Nephron (organoid): ENCODE measurements around the gene SLC15A2.

Source experiments
- H3K27ac Mint-ChIP-seq, 3 experiments: 2 replicates each; pipeline ENCODE4 v1.8.0; 2020; ENCODE audit warnings: mixed read lengths in 3 of 3, mild to moderate bottlenecking in 2 of 3, moderate library complexity in 1 of 3
- H3K27me3 Mint-ChIP-seq: 2 replicates; pipeline ENCODE4 v1.8.0; 2021; ENCODE audit warnings: low read depth, mild to moderate bottlenecking, moderate library complexity, mixed read lengths
- H3K36me3 Mint-ChIP-seq: 2 replicates; pipeline ENCODE4 v1.8.0; 2020; ENCODE audit warnings: low read depth, mixed read lengths
- H3K4me1 Mint-ChIP-seq: 2 replicates; pipeline ENCODE4 v1.8.0; 2020; ENCODE audit warnings: mixed read lengths
- H3K4me3 Mint-ChIP-seq, 3 experiments: 2 replicates each; pipeline ENCODE4 v1.8.0; 2020; ENCODE audit warnings: mild to moderate bottlenecking in 3 of 3, mixed read lengths in 3 of 3, moderate library complexity in 2 of 3
- H3K9me3 Mint-ChIP-seq: 2 replicates; pipeline ENCODE4 v1.8.0; 2020; ENCODE audit warnings: mixed read lengths
- TF ChIP-seq, protein P1 (sequence below), 3 experiments: fragments of 200-600 bp; sonication (generic); IDR thresholded peaks; one replicate each; pipeline ENCODE4 v1.5.0; 2021; ENCODE audit warnings: antibody characterized with exemption in 3 of 3; ENCODE audit not compliant: unreplicated experiment in 3 of 3

The SLC15A2 gene

DNA sequence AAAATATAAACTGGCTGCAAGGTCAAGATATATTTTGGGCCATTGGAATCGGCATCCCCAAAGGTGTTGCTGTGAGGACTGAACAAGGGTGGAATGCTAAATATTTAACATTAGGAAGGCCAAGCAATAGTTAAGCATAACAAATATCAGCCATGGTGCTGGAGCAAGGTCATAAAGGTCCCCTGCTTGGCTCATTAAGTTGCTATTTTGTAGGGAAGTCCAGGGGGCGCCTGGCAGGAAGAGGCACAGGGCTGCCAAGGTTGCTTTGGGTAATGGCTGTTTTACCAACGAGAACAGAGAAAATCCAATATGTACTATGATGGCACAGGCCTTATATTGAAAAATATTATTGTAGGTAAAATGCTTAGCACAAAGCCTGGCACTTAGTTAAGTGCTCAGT, 62.2 kb downstream of the SLC15A2 start:
- H3K9me3 Mint-ChIP-seq: peaks cover 8% of the 10 kb centered on the region
- peaks cover 3% of the 10 kb centered on the region for H3K27me3 Mint-ChIP-seq
- H3K4me1 Mint-ChIP-seq: no peaks in the 10 kb centered on the region
- no peak overlapping the region for H3K4me3 Mint-ChIP-seq
- H3K36me3 Mint-ChIP-seq: peaks cover 6% of the 10 kb centered on the region
- H3K27ac Mint-ChIP-seq: peak overlapping the region in 1 of 3 experiments; percentile 35
- TF ChIP-seq, protein P1, sequence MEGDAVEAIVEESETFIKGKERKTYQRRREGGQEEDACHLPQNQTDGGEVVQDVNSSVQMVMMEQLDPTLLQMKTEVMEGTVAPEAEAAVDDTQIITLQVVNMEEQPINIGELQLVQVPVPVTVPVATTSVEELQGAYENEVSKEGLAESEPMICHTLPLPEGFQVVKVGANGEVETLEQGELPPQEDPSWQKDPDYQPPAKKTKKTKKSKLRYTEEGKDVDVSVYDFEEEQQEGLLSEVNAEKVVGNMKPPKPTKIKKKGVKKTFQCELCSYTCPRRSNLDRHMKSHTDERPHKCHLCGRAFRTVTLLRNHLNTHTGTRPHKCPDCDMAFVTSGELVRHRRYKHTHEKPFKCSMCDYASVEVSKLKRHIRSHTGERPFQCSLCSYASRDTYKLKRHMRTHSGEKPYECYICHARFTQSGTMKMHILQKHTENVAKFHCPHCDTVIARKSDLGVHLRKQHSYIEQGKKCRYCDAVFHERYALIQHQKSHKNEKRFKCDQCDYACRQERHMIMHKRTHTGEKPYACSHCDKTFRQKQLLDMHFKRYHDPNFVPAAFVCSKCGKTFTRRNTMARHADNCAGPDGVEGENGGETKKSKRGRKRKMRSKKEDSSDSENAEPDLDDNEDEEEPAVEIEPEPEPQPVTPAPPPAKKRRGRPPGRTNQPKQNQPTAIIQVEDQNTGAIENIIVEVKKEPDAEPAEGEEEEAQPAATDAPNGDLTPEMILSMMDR (IDR thresholded peaks at IDR 0.05; ENCODE audit: unreplicated experiment in 3 of 3): no peak

GRCh38 chr3:121957674-121958415, 63.6 kb downstream of the SLC15A2 start:
- TF ChIP-seq, protein P1 (IDR thresholded peaks at IDR 0.05; ENCODE audit: unreplicated experiment in 3 of 3): no peak
- H3K27ac Mint-ChIP-seq: no peak overlapping the region
- H3K4me3 Mint-ChIP-seq: no peak overlapping the region
- H3K27me3 Mint-ChIP-seq: peaks cover 3% of the 10 kb centered on the region
- no peaks in the 10 kb centered on the region for H3K9me3 Mint-ChIP-seq
- no peaks in the 10 kb centered on the region for H3K36me3 Mint-ChIP-seq
- H3K4me1 Mint-ChIP-seq: no peaks in the 10 kb centered on the region

DNA sequence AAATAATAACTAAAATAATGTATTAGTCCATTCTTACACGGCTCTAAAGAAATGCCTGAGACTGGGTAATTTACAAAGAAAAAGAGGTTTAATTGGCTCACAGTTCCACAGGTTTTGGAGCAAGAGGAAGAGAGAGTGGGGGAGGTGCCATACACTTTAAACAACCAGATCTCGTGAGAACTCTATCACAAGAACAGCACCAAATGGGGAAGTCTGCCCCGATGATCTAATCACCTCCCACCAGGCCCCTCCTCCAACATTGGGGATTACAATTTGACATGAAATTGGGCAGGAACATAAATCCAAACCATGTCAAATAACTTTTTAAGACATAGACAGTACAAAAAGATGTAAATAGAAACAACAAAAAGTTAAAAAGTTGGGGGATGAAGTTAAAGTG, 64.6 kb downstream of the SLC15A2 start:
- Mint-ChIP-seq H3K4me3 (no peak overlapping the region), H3K27me3 (peaks cover 3% of the 10 kb centered on the region), H3K9me3 (no peaks in the 10 kb centered on the region), H3K27ac (no peak overlapping the region), H3K4me1 (no peaks in the 10 kb centered on the region), H3K36me3 (no peaks in the 10 kb centered on the region)
- TF ChIP-seq, protein P1 (IDR thresholded peaks at IDR 0.05; ENCODE audit: unreplicated experiment in 3 of 3): no peak

GRCh38 chr3:121961283-121961682, 67.1 kb downstream of the SLC15A2 start:
- Mint-ChIP-seq H3K4me1 (no peaks in the 10 kb centered on the region), H3K27me3 (peaks cover 3% of the 10 kb centered on the region), H3K9me3 (peaks cover 6% of the 10 kb centered on the region), H3K36me3 (no peaks in the 10 kb centered on the region), H3K4me3 (no peak overlapping the region), H3K27ac (no peak overlapping the region)
- TF ChIP-seq, protein P1 (IDR thresholded peaks at IDR 0.05; ENCODE audit: unreplicated experiment in 3 of 3): no peak

DNA sequence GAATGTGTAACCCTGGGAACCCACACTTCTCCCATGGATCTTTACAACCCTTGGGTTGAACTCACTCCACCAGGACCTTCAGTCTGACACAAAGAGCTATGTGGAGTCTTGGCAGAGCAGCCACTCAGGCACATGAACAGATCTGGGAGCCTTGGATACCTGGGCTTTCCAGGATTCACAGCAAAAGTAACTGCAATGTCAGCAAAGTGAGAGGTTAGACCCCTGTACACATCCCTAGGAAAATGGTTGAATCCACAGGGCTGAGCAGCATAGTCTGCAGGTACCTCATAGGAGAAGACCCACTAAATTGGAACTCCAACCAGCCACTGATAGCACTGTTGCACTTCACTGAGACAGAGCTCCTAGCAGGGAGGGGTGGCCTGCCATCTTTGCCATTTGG, 68.2 kb downstream of the SLC15A2 start:
- Mint-ChIP-seq H3K9me3 (peaks cover 10% of the 10 kb centered on the region), H3K36me3 (no peaks in the 10 kb centered on the region), H3K4me3 (no peak overlapping the region), H3K27ac (no peak overlapping the region), H3K4me1 (no peaks in the 10 kb centered on the region), H3K27me3 (peaks cover 3% of the 10 kb centered on the region)
- TF ChIP-seq, protein P1 (IDR thresholded peaks at IDR 0.05; ENCODE audit: unreplicated experiment in 3 of 3): no peak

DNA sequence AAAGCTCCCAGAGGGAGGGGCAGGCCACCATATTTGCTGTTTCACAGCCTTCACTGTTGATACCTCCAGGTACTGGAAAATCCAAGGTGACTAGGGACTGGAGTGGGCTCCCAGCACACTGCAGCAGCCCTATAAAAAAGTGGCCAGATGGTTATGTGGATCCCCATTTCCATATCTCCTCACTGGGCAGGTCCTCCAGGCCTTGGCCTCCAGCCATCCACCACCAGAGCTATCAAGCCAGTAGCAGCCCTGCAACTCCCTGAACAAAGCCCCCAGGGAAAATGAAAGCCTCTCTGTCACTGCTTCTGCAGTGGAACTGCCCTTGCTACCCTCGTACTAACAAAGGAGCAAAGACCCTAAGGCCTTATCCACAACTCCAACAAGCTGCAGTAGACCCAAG, 69.4 kb downstream of the SLC15A2 start:
- no peak overlapping the region for H3K27ac Mint-ChIP-seq
- peaks cover 3% of the 10 kb centered on the region for H3K27me3 Mint-ChIP-seq
- no peaks in the 10 kb centered on the region for H3K36me3 Mint-ChIP-seq
- TF ChIP-seq, protein P1 (IDR thresholded peaks at IDR 0.05; ENCODE audit: unreplicated experiment in 3 of 3): no peak
- H3K9me3 Mint-ChIP-seq: peaks cover 10% of the 10 kb centered on the region
- no peak overlapping the region for H3K4me3 Mint-ChIP-seq
- no peaks in the 10 kb centered on the region for H3K4me1 Mint-ChIP-seq
